ENCODE measurements around the gene TMEM200B.

The TMEM200B gene

DNA sequence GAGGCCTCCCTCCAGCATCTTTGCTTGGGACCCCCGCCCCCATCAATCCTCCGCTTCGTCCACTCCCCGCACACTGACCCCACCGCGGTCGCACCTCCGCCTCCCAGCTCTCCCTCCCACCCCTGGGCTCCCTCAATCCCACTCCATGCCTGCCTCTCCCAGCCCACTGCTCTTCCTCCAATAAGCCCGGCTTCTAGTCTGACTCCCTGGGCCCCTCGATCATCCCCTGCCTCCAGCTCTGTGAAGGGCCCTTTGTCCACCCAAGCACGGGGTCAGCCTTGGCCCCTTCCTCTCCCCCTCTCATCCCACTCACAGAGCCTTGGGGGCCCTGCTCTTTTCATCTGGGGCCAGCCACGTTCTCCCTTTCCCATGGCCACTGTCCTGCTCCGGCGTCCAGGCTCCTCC, 1.5 kb upstream of the TMEM200B start:
- TF ChIP-seq, protein P1, sequence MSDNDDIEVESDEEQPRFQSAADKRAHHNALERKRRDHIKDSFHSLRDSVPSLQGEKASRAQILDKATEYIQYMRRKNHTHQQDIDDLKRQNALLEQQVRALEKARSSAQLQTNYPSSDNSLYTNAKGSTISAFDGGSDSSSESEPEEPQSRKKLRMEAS (IDR thresholded peaks at IDR 0.05): no peak
- no peak for TF ChIP-seq RAD21 (IDR thresholded peaks at IDR 0.05; ENCODE audit: low read depth)
- no peak for TF ChIP-seq EGR1 (IDR thresholded peaks at IDR 0.05)
- no peak for TF ChIP-seq CEBPB (IDR thresholded peaks at IDR 0.05)
- no peak for TF ChIP-seq CREB1 (IDR thresholded peaks at IDR 0.05; ENCODE audit: low read depth)
- TF ChIP-seq, protein P2, sequence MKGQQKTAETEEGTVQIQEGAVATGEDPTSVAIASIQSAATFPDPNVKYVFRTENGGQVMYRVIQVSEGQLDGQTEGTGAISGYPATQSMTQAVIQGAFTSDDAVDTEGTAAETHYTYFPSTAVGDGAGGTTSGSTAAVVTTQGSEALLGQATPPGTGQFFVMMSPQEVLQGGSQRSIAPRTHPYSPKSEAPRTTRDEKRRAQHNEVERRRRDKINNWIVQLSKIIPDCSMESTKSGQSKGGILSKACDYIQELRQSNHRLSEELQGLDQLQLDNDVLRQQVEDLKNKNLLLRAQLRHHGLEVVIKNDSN (IDR thresholded peaks at IDR 0.05): no peak
- TF ChIP-seq NFIC (IDR thresholded peaks at IDR 0.05): no peak
- TF ChIP-seq YY1 (IDR thresholded peaks at IDR 0.05; ENCODE audit: low read depth): no peak
- no peak for TF ChIP-seq TAF1 (IDR thresholded peaks at IDR 0.05; ENCODE audit: low read depth)
- TF ChIP-seq TEAD4 (IDR thresholded peaks at IDR 0.05): no peak
- no peak for TF ChIP-seq TCF12 (IDR thresholded peaks at IDR 0.05; ENCODE audit: low read depth)
- TF ChIP-seq, protein P3, sequence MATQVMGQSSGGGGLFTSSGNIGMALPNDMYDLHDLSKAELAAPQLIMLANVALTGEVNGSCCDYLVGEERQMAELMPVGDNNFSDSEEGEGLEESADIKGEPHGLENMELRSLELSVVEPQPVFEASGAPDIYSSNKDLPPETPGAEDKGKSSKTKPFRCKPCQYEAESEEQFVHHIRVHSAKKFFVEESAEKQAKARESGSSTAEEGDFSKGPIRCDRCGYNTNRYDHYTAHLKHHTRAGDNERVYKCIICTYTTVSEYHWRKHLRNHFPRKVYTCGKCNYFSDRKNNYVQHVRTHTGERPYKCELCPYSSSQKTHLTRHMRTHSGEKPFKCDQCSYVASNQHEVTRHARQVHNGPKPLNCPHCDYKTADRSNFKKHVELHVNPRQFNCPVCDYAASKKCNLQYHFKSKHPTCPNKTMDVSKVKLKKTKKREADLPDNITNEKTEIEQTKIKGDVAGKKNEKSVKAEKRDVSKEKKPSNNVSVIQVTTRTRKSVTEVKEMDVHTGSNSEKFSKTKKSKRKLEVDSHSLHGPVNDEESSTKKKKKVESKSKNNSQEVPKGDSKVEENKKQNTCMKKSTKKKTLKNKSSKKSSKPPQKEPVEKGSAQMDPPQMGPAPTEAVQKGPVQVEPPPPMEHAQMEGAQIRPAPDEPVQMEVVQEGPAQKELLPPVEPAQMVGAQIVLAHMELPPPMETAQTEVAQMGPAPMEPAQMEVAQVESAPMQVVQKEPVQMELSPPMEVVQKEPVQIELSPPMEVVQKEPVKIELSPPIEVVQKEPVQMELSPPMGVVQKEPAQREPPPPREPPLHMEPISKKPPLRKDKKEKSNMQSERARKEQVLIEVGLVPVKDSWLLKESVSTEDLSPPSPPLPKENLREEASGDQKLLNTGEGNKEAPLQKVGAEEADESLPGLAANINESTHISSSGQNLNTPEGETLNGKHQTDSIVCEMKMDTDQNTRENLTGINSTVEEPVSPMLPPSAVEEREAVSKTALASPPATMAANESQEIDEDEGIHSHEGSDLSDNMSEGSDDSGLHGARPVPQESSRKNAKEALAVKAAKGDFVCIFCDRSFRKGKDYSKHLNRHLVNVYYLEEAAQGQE (IDR thresholded peaks at IDR 0.05; ENCODE audit: low read depth): no peak
- no peak for TF ChIP-seq FOXM1 (IDR thresholded peaks at IDR 0.05; ENCODE audit: borderline replicate concordance, low read depth)

DNA sequence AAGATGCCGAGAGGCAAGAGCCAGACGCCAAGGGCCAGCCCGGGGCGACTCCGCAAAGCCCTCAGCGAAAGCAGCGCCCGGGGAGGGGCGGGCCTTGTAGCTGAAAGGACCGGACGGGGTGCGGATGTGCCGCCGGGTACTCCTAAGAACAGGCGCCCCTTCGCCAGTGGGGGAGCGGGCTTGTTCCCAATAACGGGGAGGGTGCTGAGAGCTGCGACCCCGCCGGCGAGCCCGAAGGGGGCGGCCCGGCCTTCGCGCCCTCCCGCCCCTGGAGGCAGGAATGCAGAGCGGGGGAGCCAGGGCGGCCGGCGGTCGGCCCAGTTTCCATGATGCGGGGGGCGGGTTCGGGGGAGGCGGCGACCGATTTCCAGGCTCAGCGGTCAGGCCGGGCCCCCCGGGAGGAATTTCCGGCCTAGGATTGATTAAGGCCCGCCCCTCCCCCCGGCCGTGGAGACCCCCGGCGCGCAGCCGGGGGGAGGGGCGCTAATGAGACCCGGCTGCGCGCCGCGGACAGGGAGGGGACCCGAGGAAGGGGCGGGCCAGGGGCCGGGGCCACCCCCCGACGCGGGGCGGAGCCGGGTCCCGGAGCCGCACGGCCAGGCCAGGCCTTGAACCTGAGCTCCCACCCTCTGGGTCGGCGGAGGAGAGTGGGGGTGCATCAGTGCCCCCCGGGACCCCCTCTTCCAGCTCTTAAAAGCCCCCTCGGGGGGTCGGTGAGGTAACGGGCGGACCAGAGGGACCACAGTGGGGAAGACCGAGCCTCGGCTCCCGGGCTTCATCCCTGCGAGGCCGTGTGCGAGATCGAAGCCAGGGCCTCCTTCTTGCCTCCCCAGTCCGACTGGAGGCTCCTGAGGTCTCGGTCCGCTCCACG, 898 bp upstream of the TMEM200B start:
- TF ChIP-seq ZBTB7A (IDR thresholded peaks at IDR 0.05; ENCODE audit: low read depth) (peak; percentile 89), TAF1 (IDR thresholded peaks at IDR 0.05; ENCODE audit: low read depth) (no peak), CREB1 (IDR thresholded peaks at IDR 0.05; ENCODE audit: low read depth) (no peak), EP300 (IDR thresholded peaks at IDR 0.05; ENCODE audit: borderline replicate concordance) (peak; percentile 23; the same call in 1 of the 2 replicates), NFIC (IDR thresholded peaks at IDR 0.05) (peak; percentile 33; the same call in 1 of the 2 replicates), TEAD4 (IDR thresholded peaks at IDR 0.05) (peak; percentile 95), TCF12 (IDR thresholded peaks at IDR 0.05; ENCODE audit: low read depth) (no peak; the same call in 1 of the 2 replicates), YY1 (IDR thresholded peaks at IDR 0.05; ENCODE audit: low read depth) (no peak), EGR1 (IDR thresholded peaks at IDR 0.05) (peak; percentile 43), RAD21 (IDR thresholded peaks at IDR 0.05; ENCODE audit: low read depth) (no peak)
- TF ChIP-seq, protein P3 (IDR thresholded peaks at IDR 0.05; ENCODE audit: low read depth): no peak
- TF ChIP-seq, protein P2 (IDR thresholded peaks at IDR 0.05): no peak
- TF ChIP-seq, protein P1 (IDR thresholded peaks at IDR 0.05): no peak

DNA sequence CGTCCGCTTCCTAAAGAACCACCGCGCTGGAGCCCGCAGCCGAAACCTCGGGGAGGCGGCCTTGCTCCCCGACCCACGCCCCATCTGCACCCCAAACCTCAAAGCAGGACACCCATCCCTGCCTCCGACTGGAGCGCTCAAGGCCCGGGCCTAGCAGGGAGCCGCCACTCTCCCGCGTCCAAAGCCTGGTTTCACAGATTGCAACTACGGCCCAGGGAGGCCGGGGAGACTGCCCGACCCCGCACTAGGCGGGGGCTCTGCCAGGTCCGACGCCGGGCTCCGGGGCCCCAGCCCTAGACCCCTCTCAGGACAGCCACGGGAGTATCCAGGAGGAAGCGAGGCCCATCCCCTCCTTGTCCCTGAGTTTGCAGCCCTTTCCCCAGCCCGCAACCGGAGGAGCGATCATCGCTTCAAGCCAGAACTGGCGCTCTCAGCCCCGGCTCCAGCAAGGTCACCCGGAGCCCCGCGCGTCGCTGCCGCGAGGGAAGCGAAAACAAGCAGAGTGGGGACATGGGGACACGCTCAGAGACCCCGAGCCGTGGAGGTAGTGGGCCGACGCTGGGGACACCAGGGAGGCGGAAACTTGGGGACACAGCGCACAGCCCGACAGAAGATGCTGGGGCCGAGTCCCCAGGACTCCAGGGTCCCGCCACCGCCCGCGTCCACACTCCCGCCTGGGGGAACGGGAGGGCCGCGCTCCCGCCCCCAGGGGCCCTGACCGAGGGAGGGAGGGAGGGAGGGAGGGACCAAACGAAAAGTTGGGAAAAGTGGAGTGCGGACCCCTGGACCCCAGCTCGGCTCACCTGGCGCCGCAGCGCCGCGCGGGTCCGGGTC, 433 bp downstream of the TMEM200B start:
- TF ChIP-seq ZBTB7A (IDR thresholded peaks at IDR 0.05; ENCODE audit: low read depth) (no peak), TCF12 (IDR thresholded peaks at IDR 0.05; ENCODE audit: low read depth) (no peak), YY1 (IDR thresholded peaks at IDR 0.05; ENCODE audit: low read depth) (no peak), EGR1 (IDR thresholded peaks at IDR 0.05) (no peak), CEBPB (IDR thresholded peaks at IDR 0.05) (no peak), CREB1 (IDR thresholded peaks at IDR 0.05; ENCODE audit: low read depth) (no peak), EP300 (IDR thresholded peaks at IDR 0.05; ENCODE audit: borderline replicate concordance) (no peak), NFIC (IDR thresholded peaks at IDR 0.05) (no peak), TAF1 (IDR thresholded peaks at IDR 0.05; ENCODE audit: low read depth) (no peak), RAD21 (IDR thresholded peaks at IDR 0.05; ENCODE audit: low read depth) (no peak)
- TF ChIP-seq, protein P3 (IDR thresholded peaks at IDR 0.05; ENCODE audit: low read depth): no peak
- TF ChIP-seq, protein P2 (IDR thresholded peaks at IDR 0.05): no peak
- TF ChIP-seq, protein P1 (IDR thresholded peaks at IDR 0.05): no peak

All from Ishikawa (cell line).